GM12878 (cell line): ENCODE data around the gene PAX5. TPM values are rescaled to one million over a fixed set of nuclear protein-coding genes. Genes with fewer than 3 reads are reported as not detected.

Experiments
- ASH2L ChIP-seq: fragments of 300-600, 200-600 bp; sonication (generic); IDR thresholded peaks from 2 replicates; pipeline ENCODE4 v1.6.1; 2017; ENCODE audit warnings: low read depth, mild to moderate bottlenecking, borderline replicate concordance
- BCLAF1 ChIP-seq: fragments of 450-650 bp; IDR thresholded peaks from 2 replicates; pipeline ENCODE4 v1.6.1; 2017; ENCODE audit warnings: antibody characterized with exemption, mild to moderate bottlenecking, moderate library complexity
- CBFB ChIP-seq: IDR thresholded peaks from 2 replicates; pipeline ENCODE4 v1.6.1; 2016; ENCODE audit warnings: antibody characterized with exemption, low read depth
- CBX3 ChIP-seq: fragments of 200-600 bp; sonication (generic); IDR thresholded peaks from 2 replicates; pipeline ENCODE4 v1.6.1; 2016; ENCODE audit warnings: low read depth, borderline replicate concordance
- EGR1 ChIP-seq, 2 experiments: IDR thresholded peaks; 1 replicate in 1 of 2; 2 replicates in 1 of 2; pipeline ENCODE4 v1.6.1; 2011 to 2012; ENCODE audit warnings: low read depth in 2 of 2, low read length in 2 of 2, borderline replicate concordance in 1 of 2, mild to moderate bottlenecking in 1 of 2, moderate library complexity in 1 of 2
- PKNOX1 ChIP-seq: fragments of 450-650 bp; IDR thresholded peaks from 2 replicates; pipeline ENCODE4 v1.6.1; 2016; ENCODE audit warnings: mild to moderate bottlenecking
- SKIL ChIP-seq: fragments of 450-650 bp; IDR thresholded peaks from 2 replicates; pipeline ENCODE4 v1.6.1; 2017; ENCODE audit warnings: mild to moderate bottlenecking, low read depth, inconsistent platforms; ENCODE audit not compliant: poor library complexity, severe bottlenecking
- TCF7 ChIP-seq: IDR thresholded peaks from 2 replicates; pipeline ENCODE4 v1.6.1; 2014; ENCODE audit warnings: antibody characterized with exemption, borderline replicate concordance
- polyA plus RNA-seq, 11 experiments: library from polyadenylated mRNA; depleted of rRNA in 4 of 11; unstranded in 6 of 11; stranded (reverse) in 5 of 11; fragments of >200 nt; fragmentation: Nextera tagmentation in 4 of 11; fragmentation: Illumina TruSeq in 1 of 11; extraction: Ambion mirVana in 4 of 11; extraction: Trizol in 1 of 11; gene quantifications; 1 replicate in 1 of 11; 2 replicates in 10 of 11; pipeline versions ENCODE4 v1.2.1 to v1.2.3, GENCODE V29; 2011 to 2016; ENCODE audit warnings: inconsistent platforms in 2 of 11, missing spikeins in 2 of 11, low read depth in 1 of 11
- total RNA-seq, 4 experiments: library from RNA; depleted of rRNA in 3 of 4; stranded (reverse); fragments of >200 nt in 3 of 4; fragmentation: Illumina TruSeq in 1 of 4; extraction: Trizol in 1 of 4; gene quantifications; 2 replicates each; pipeline versions ENCODE4 v1.2.1 to v1.2.3, GENCODE V29; 2013 to 2021

PAX5 gene
- total and polyA plus RNA-seq, 10 of the 15 experiments (the other 5 are each of a cell fraction or from before 2014, with no cell fraction given): 2.2 to 123 (median 31.9) TPM

DNA sequence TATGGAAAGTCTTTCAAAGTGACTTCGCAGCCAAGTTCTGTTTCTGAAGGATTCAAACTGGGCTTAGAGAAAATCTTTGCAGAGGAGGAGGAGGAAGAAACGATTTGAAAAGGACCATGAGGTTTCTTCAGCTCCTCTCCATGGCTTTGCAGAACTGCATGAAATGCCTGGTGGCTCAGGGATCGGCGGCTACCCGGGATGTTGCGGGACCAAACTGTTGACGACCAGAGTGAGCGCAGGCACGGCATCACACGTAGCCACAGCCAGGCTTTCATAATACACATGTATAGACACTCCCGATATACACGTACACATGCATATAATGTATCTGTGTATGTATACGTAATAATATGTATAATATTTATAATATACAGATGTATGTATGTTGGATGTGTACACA lies 180.0 kb downstream of the PAX5 start (continued):
- TF ChIP-seq PKNOX1 (no peak), CBX3 (no peak), TCF7 (no peak), EGR1 (IDR thresholded peaks at IDR 0.05; ENCODE audit: borderline replicate concordance in 1 of 2, low read depth in 2 of 2, low read length in 2 of 2) (no peak), ASH2L (no peak), SKIL (no peak), BCLAF1 (no peak), CBFB (no peak)
